Spinal cord (tissue), 10 donors: Measurements from ENCODE around the gene TAF1C. TPM values are rescaled to one million over a fixed set of nuclear protein-coding genes. Genes with fewer than 3 reads are reported as not detected.
"Not testable (repeated sequence)": the region's sequence is repeated elsewhere in the genome, so short reads cannot be mapped to it uniquely, and the experiment has no call there.

Experiments used
- DNase-seq, 6 donors: peaks; one replicate each; pipeline versions ENCODE4 v3.0.0 to v3.0.0-alpha.2; 2013 to 2015; ENCODE audit warnings: low spot score in 6 of 6, low read depth in 4 of 6
- H3K27ac ChIP-seq: one replicate; pipeline ENCODE4 v1.5.1; 2013; ENCODE audit warnings: low read depth, low read length, control low read depth
- H3K27me3 ChIP-seq: one replicate; pipeline ENCODE4 v1.6.1; 2013; ENCODE audit warnings: low read length; ENCODE audit not compliant: control insufficient read depth, insufficient read depth
- H3K36me3 ChIP-seq: one replicate; pipeline ENCODE4 v1.6.1; 2013; ENCODE audit warnings: low read length; ENCODE audit not compliant: control insufficient read depth, insufficient read depth
- H3K4me1 ChIP-seq: one replicate; pipeline ENCODE4 v1.6.1; 2013; ENCODE audit warnings: low read length; ENCODE audit not compliant: control insufficient read depth, insufficient read depth
- H3K4me3 ChIP-seq: one replicate; pipeline ENCODE4 v1.5.1; 2013; ENCODE audit warnings: low read depth, low read length, control low read depth
- H3K9me3 ChIP-seq: one replicate; pipeline ENCODE4 v1.6.1; 2013; ENCODE audit warnings: low read length; ENCODE audit not compliant: control insufficient read depth, insufficient read depth
- WGBS: methylation state at CpG from one replicate; pipeline ENCODE4 v1.1.5; 2013; ENCODE audit warnings: missing lambda C conversion rate; ENCODE audit not compliant: insufficient coverage; 5-methylcytosine and 5-hydroxymethylcytosine counted together
- polyA plus RNA-seq, 2 donors: library from polyadenylated mRNA; unstranded; fragments of 120-200 nt; gene quantifications; one replicate each; pipeline ENCODE4 v1.2.1, GENCODE V29; 2013; ENCODE audit not compliant: insufficient read length in 2 of 2
- total RNA-seq, 2 donors: library from RNA; depleted of rRNA in 1 of 2; stranded (reverse); fragments of 120-200 nt in 1 of 2; fragments of >200 nt in 1 of 2; gene quantifications; one replicate each; pipeline versions ENCODE4 v1.2.3 to v1.2.4, GENCODE V29; 2013 to 2014
- donor health status: healthy.

TAF1C gene
- total and polyA plus RNA-seq, 4 donors, result 14.9 to 64.9 (median 46.5) TPM

DNA sequence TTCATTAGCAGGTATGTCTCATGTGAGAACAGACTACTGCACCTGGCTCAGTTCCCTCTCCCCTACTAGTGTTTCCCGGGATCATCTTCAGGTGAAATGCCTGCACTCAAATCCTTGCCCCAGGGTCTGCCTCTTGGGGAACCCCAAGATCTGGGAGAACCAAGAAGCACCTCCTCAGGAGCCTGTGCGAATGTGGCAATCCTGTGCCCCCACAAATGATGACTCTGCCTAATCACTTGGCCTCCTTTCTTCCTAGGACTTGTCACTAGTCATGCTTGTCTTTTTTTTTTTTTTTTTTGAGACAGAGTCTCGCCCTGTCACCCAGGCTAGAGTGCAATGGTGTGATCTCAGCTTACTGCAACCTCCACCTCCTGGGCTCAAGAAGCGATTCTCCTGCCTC, 25.8 kb upstream of the TAF1C start:
- 88% methylated on average over 3 of the region's 4 CpGs for WGBS
- no peak overlapping the region for H3K27ac ChIP-seq
- H3K27me3 ChIP-seq, result no peaks in the 10 kb centered on the region
- DNase-seq, result no peak
- no peak overlapping the region for H3K4me3 ChIP-seq
- peaks cover 2% of the 10 kb centered on the region for H3K4me1 ChIP-seq
- H3K9me3 ChIP-seq, result no peaks in the 10 kb centered on the region
- H3K36me3 ChIP-seq, result no peaks in the 10 kb centered on the region

DNA sequence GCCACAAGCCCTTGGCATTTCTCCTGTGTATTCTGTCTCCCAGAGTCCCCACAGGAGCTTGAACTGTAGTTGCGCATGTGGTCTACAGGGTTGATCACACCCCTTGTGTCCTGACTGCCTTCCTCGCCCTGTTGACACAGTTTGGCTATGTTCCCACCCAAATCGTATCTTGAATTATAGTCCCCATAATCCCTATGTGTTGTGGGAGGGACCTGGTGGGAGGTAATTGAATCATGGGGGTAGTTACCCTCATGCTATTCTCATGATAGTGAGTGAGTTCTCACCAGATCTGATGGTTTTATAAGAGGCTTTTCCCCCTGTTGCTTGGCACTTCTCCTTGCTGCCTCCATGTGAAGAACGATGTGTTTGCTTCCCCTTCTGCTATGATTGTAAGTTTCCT, 25.3 kb upstream of the TAF1C start:
- Histone ChIP-seq H3K9me3 (no peaks in the 10 kb centered on the region), H3K4me3 (no peak overlapping the region), H3K27ac (no peak overlapping the region), H3K36me3 (no peaks in the 10 kb centered on the region), H3K27me3 (no peaks in the 10 kb centered on the region), H3K4me1 (peaks cover 2% of the 10 kb centered on the region)
- 100% methylated on average over 1 of the region's 4 CpGs for WGBS
- DNase-seq, result no peak

DNA sequence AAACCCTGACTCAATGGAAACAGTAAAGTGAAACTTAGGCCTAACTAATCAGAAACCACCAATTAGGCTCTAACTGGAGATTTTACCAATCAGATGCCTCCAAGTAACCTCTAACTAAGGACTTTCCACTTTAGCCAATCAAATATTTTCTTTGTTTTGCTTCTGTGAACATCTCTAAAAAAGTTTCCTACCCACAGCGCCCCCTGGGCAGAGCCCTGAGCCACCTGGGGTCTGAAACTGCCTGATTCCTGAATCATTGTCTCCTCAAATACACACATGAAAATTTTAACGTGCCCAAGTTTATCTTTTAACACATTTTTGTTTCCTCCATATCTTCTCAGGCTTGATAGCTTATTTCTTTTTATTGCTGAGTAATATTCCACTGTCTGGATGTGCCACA, 23.1 kb upstream of the TAF1C start:
- H3K27me3 ChIP-seq, result no peaks in the 10 kb centered on the region
- DNase-seq, result no peak
- H3K4me1 ChIP-seq, result peaks cover 2% of the 10 kb centered on the region
- H3K27ac ChIP-seq, result no peak overlapping the region
- H3K9me3 ChIP-seq, result no peaks in the 10 kb centered on the region
- no peak overlapping the region for H3K4me3 ChIP-seq
- 95% methylated on average over 1 of the region's 2 CpGs for WGBS
- H3K36me3 ChIP-seq, result no peaks in the 10 kb centered on the region

DNA sequence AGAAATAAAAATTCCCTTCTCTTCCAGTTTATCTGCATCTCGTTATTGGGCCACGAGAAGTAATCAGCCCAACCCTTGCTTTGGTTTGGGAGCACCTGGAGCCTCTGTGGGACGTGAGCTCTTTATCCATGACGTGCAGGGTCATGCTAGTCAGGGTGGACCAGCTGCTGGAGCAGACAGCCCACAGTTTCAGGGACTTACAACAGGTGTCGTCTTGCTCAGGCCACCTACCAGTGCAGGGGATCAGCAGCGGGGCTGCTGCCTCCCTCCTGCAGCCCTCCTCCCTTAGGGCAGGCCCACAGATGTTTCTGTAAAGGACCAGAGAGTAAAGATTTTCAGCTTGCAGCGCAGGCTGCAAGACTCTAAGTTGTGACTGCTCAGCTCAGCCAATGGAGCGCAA, 21.0 kb upstream of the TAF1C start:
- WGBS, result 61% methylated on average over 8 of the region's 8 CpGs
- Histone ChIP-seq H3K4me1 (peaks cover 2% of the 10 kb centered on the region), H3K27me3 (no peaks in the 10 kb centered on the region), H3K27ac (no peak overlapping the region), H3K36me3 (no peaks in the 10 kb centered on the region), H3K9me3 (no peaks in the 10 kb centered on the region), H3K4me3 (no peak overlapping the region)
- no peak for DNase-seq

DNA sequence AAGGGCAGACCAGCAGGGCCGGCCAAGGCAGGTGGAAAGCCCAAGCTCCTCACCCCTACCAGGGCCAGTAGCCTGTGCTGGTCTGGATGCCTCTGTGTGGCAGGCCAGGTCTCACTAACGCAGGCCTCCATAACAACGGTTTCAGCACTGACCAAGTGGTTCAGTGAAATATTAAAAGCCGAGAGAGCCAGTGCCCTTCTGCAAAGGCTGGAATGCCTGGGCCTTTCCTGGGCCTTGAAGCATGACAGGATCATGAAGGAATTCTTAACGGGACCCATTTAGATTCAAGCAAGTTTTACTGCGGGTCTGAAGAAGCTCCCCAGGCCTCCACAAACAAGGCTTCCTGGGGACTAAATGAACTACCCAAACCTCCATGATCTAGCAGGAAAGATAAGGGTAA, 20.4 kb upstream of the TAF1C start:
- 55% methylated on average over 5 of the region's 6 CpGs for WGBS
- Histone ChIP-seq H3K27me3 (no peaks in the 10 kb centered on the region), H3K36me3 (no peaks in the 10 kb centered on the region), H3K4me1 (peaks cover 2% of the 10 kb centered on the region), H3K4me3 (no peak overlapping the region), H3K9me3 (no peaks in the 10 kb centered on the region), H3K27ac (no peak overlapping the region)
- no peak for DNase-seq

DNA sequence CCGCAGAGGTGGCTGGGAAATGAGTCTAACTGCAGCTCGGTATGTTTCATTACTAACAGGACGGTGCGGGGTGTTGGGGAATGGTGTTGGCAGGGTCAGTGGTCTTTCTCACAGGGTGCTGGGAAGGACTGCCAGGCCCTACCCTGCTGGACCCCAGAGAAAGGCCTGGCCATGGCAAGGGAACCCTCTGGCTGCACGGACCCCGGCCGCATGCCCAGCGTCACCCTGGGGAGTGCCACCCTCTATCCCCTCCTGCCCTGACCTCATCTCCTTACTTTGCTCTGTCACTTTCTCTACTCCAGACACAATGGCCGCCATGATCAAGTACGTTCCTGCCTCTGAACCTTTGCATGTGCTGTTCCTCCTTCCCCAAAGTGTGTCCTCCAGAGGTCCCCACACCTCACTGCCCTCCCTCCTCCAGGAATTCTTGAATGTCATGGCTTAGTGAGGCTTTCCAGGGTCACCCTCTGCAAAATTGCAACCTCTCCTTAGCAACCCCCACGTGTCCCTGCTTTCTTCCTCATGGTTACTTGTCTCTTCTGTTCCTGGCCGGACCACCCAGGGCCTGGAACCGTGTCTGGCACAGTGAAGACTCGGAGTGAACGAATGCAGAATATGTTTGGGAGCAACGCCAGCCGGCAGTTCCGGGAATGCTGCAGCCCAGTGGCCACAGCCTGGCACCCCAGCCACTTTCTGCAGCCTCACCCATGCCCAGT, 19.3 kb upstream of the TAF1C start:
- H3K4me3 ChIP-seq, result no peak overlapping the region
- no peak for DNase-seq
- 88% methylated on average over 18 of the region's 18 CpGs for WGBS
- H3K36me3 ChIP-seq, result no peaks in the 10 kb centered on the region
- no peak overlapping the region for H3K27ac ChIP-seq
- H3K27me3 ChIP-seq, result no peaks in the 10 kb centered on the region
- H3K4me1 ChIP-seq, result peaks cover 2% of the 10 kb centered on the region
- no peaks in the 10 kb centered on the region for H3K9me3 ChIP-seq

DNA sequence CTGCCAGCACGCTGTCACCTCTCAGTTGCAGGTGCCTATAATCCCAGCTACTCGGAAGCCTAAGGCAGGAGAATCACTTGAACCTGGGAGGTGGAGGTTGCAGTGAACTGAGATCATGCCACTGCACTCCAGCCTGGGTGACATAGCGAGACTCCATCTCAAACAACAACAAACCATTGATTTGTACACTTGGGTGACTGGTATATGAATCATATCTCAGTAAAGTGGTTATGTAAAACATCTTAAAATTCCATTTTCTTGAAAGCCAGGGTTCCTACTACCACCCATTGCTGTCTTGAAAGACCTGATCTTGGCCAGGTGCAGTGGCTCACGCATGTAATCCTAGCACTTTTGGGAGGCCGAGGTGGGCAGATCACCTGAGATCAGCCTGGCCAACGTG, 18.3 kb upstream of the TAF1C start:
- DNase-seq, H3K4me1 ChIP-seq, H3K27ac ChIP-seq, H3K9me3 ChIP-seq, H3K27me3 ChIP-seq, H3K4me3 ChIP-seq, H3K36me3 ChIP-seq: not testable (repeated sequence)
- 94% methylated on average over 5 of the region's 6 CpGs for WGBS

DNA sequence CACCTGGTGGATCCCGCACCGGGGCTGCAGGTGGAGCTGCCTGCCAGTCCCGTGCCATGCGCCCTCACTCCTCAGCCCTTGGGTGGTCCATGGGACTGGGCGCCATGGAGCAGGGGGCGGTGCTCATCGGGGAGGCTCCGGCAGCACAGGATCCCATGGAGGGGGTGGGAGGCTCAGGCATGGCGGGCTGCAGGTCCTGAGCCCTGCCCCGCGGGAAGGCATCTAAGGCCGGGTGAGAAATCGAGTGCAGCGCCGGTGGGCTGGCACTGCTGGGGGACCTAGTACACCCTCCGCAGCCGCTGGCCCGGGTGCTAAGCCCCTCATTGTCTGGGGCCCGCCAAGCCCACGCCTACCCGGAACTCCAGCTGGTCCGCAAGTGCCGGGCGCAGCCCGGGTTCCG, 17.7 kb upstream of the TAF1C start:
- not testable (repeated sequence) for H3K9me3 ChIP-seq, H3K27me3 ChIP-seq, H3K4me1 ChIP-seq, H3K4me3 ChIP-seq, H3K27ac ChIP-seq, H3K36me3 ChIP-seq, DNase-seq
- WGBS, result 88% methylated on average over 26 of the region's 26 CpGs

DNA sequence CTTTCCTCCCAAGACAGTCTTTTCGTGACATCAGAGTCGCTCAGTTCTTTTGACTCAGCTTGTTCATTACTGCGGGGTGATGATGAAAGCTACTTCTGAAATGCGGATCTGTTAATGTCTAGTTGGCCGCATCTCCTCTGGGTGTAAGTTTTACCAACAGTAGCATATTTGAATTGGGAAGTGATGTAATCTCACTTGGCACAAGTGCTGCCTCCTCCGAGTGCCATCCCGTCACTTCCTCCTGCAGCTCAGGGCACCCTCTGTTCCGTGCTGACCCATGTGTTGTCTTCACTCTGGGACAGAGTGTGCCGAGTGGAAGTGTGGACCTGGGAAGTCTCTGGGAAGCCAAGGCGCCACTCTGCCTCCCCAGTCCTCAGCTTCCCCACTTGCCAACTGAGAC, 13.0 kb upstream of the TAF1C start:
- no peak overlapping the region for H3K27ac ChIP-seq
- no peaks in the 10 kb centered on the region for H3K27me3 ChIP-seq
- peak in 1 of 6 donors; percentile 55 for DNase-seq
- peaks cover 2% of the 10 kb centered on the region for H3K36me3 ChIP-seq
- peaks cover 2% of the 10 kb centered on the region for H3K4me1 ChIP-seq
- no peak overlapping the region for H3K4me3 ChIP-seq
- no peaks in the 10 kb centered on the region for H3K9me3 ChIP-seq
- WGBS, result 50% methylated on average over 3 of the region's 10 CpGs

DNA sequence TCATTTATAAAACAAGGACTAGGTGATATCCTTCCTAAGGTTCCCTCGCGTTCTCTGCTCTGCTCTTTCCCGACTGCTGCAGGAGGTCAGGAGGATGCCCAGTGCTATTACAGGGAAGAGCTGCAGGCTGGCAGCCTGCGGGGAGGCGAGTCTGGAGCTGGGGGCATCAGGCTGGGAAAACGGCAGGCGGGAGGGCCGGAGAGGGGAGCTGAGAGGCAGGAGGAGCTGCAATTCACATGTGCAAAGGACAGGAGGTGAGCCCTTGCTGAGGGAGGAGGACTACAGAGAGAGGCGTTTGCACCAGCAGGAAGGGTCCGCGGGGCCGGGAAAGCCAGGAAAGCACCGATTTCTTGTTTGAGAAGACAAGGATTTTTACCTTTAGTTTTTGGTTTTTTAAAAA, 12.2 kb upstream of the TAF1C start:
- WGBS, result 46% methylated on average over 8 of the region's 13 CpGs
- no peak for DNase-seq
- Histone ChIP-seq H3K36me3 (peaks cover 2% of the 10 kb centered on the region), H3K27me3 (no peaks in the 10 kb centered on the region), H3K4me3 (no peak overlapping the region), H3K4me1 (peaks cover 10% of the 10 kb centered on the region), H3K9me3 (no peaks in the 10 kb centered on the region), H3K27ac (no peak overlapping the region)
